DND-41 (cell line): ENCODE results near the gene NAXD.

ENCODE experiments used
- CTCF ChIP-seq: IDR thresholded peaks from 2 replicates; pipeline ENCODE4 v1.5.1; 2012; ENCODE audit warnings: borderline replicate concordance, low read length, moderate library complexity, mild to moderate bottlenecking; ENCODE audit not compliant: poor library complexity, severe bottlenecking; ENCODE audit errors: extremely low read depth
- EZH2 ChIP-seq: IDR thresholded peaks from 3 replicates; pipeline ENCODE4 v1.6.1; 2012; ENCODE audit warnings: borderline replicate concordance, low read depth, mild to moderate bottlenecking, moderate library complexity, low read length, inconsistent platforms; ENCODE audit not compliant: severe bottlenecking

DNA sequence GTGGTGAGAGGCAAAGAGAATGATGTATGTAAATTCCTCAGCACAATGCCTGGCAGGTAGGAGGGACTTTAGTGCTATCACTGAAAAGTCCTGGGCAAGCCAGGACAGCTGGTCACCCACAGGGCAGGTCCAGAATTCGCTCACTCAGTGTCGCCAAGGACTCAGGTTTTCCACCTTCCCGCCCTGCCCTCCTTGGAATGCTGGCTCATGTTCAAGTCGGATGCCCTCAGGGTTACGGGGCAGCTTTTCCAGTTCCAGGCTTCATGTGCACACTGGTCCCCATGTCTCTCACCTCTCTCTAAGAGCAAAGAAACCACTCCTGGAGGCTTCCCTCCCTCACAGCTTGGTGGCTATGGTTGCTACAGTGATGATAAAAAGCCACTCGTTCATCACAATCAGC, 24.8 kb upstream of the NAXD start:
- TF ChIP-seq CTCF (no peak), EZH2 (no peak)
